ENCODE results near the gene TSPAN18.

GRCh38 chr11:44948155-44948554 lies 221.4 kb downstream of the TSPAN18 start:
- TF ChIP-seq CTCF (IDR thresholded peaks at IDR 0.05) (no peak), POLR2AphosphoS5 (IDR thresholded peaks at IDR 0.05) (no peak), POLR2A (IDR thresholded peaks at IDR 0.05; ENCODE audit: low read depth) (no peak), EP300 (IDR thresholded peaks at IDR 0.05) (no peak)
